Neural crest cell (in vitro differentiated cells): ENCODE data around the gene S100A11. TPM values are rescaled to one million over a fixed set of nuclear protein-coding genes. Genes with fewer than 3 reads are reported as not detected.

Source experiments
- DNase-seq: peaks from one replicate; pipeline ENCODE4 v3.0.0; 2021; ENCODE audit warnings: low read depth, mixed read lengths, low spot score
- H3K27ac Mint-ChIP-seq: one replicate; pipeline ENCODE4 v1.8.0; 2021; ENCODE audit warnings: mild to moderate bottlenecking, mixed read lengths; ENCODE audit not compliant: unreplicated experiment
- H3K27me3 Mint-ChIP-seq: 2 replicates; pipeline ENCODE4 v1.8.0; 2021; ENCODE audit warnings: low read depth, mild to moderate bottlenecking, mixed read lengths
- H3K36me3 Mint-ChIP-seq: 2 replicates; pipeline ENCODE4 v1.8.0; 2021; ENCODE audit warnings: low read depth, mild to moderate bottlenecking, mixed read lengths
- H3K4me1 Mint-ChIP-seq: 2 replicates; pipeline ENCODE4 v1.8.0; 2021; ENCODE audit warnings: mixed read lengths
- H3K4me3 Mint-ChIP-seq: one replicate; pipeline ENCODE4 v1.8.0; 2021; ENCODE audit warnings: mild to moderate bottlenecking, mixed read lengths
- H3K9me3 Mint-ChIP-seq: 2 replicates; pipeline ENCODE4 v1.8.0; 2021; ENCODE audit warnings: mixed read lengths
- total RNA-seq: library from RNA; stranded (reverse); gene quantifications from 2 replicates; pipeline ENCODE4 v1.2.1, GENCODE V29; 2021
- TF ChIP-seq, protein P1 (sequence below): fragments of 200-600 bp; sonication (generic); conservative IDR thresholded peaks from 2 replicates; pipeline ENCODE4 v1.5.0; 2021; ENCODE audit warnings: antibody characterized with exemption, mild to moderate bottlenecking

S100A11 gene
- total RNA-seq, 1 donor from 2014 or later = 41.6 TPM

DNA sequence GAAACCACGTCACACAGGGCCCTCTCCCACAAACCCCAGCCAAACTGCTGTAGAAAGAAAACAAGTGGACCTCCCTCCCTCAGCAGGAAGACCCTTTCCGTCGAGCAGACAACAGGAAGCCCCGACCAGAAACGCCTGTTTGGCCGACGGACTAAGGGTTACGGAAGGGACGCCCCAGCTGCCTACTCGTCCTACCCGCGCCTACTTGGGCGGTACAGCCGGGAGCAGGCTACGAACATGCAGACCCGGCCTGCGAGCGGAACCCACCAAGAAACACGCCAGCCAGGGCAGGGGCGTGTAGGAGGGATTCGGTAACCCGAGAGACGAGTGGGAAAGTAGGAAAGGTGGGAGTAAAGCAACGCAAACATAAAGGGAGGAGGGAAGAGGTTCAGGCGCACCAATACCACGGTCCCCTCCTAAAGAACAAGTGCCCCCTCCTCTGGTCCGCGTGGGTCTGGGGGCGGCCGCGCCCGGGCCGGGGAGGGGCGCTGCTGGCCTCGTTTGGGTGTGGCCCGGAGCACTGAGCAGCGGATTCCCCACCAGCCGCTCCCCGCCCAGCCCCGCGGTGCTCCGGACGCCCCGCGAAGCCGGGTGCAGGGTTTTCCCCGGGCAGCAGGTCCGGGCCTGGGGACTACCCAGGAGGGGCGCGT, 43.6 kb downstream of the S100A11 start:
- no peak for DNase-seq
- H3K4me1 Mint-ChIP-seq = peaks cover 26% of the 10 kb centered on the region
- TF ChIP-seq, protein P1, sequence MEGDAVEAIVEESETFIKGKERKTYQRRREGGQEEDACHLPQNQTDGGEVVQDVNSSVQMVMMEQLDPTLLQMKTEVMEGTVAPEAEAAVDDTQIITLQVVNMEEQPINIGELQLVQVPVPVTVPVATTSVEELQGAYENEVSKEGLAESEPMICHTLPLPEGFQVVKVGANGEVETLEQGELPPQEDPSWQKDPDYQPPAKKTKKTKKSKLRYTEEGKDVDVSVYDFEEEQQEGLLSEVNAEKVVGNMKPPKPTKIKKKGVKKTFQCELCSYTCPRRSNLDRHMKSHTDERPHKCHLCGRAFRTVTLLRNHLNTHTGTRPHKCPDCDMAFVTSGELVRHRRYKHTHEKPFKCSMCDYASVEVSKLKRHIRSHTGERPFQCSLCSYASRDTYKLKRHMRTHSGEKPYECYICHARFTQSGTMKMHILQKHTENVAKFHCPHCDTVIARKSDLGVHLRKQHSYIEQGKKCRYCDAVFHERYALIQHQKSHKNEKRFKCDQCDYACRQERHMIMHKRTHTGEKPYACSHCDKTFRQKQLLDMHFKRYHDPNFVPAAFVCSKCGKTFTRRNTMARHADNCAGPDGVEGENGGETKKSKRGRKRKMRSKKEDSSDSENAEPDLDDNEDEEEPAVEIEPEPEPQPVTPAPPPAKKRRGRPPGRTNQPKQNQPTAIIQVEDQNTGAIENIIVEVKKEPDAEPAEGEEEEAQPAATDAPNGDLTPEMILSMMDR = no peak
- H3K27me3 Mint-ChIP-seq = peaks cover 81% of the 10 kb centered on the region
- no peaks in the 10 kb centered on the region for H3K9me3 Mint-ChIP-seq
- H3K27ac Mint-ChIP-seq = no peak overlapping the region
- H3K4me3 Mint-ChIP-seq = peak overlapping the region; percentile 86
- H3K36me3 Mint-ChIP-seq = no peaks in the 10 kb centered on the region

DNA sequence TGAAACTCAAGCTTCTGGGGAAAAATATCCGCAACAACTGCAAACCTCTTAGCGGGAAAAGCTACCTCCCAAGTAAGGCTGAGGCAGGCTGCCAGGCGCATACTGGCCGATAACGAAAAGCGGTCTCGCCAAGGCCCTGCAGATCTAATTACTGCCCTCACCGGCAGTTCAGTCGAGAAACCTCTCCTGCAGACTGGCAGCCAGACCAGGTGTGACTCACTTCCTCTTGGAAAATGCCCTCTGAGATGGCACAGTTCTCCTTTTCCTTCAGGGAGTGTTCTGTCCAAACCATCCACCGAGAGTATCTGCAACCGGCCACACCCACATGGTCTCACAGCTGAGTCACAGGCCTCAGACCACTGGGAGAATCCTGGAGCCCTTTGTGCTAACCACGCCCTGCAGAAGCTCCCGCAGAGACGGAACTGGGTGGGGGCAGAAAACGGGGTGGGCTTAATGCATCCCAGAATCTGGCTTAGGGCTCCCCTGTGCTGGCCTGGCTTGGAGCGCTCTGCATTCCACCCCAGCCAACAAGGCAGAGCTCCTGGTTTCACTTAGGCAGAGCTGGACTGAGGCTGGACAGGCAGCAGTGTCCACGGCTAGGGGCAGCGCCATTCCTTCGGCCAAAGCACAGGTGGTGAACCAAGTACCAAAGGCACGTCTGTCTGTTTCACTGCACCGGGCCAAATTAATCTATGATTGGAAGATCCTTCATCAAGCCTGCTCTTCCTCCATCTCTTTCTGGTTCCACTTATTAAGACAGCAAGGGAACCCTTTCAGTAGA, 44.3 kb downstream of the S100A11 start:
- peak overlapping the region; percentile 86 for H3K4me3 Mint-ChIP-seq
- TF ChIP-seq, protein P1 = no peak
- peaks cover 77% of the 10 kb centered on the region for H3K27me3 Mint-ChIP-seq
- DNase-seq = no peak
- H3K9me3 Mint-ChIP-seq = no peaks in the 10 kb centered on the region
- H3K36me3 Mint-ChIP-seq = no peaks in the 10 kb centered on the region
- H3K4me1 Mint-ChIP-seq = peaks cover 26% of the 10 kb centered on the region
- no peak overlapping the region for H3K27ac Mint-ChIP-seq

DNA sequence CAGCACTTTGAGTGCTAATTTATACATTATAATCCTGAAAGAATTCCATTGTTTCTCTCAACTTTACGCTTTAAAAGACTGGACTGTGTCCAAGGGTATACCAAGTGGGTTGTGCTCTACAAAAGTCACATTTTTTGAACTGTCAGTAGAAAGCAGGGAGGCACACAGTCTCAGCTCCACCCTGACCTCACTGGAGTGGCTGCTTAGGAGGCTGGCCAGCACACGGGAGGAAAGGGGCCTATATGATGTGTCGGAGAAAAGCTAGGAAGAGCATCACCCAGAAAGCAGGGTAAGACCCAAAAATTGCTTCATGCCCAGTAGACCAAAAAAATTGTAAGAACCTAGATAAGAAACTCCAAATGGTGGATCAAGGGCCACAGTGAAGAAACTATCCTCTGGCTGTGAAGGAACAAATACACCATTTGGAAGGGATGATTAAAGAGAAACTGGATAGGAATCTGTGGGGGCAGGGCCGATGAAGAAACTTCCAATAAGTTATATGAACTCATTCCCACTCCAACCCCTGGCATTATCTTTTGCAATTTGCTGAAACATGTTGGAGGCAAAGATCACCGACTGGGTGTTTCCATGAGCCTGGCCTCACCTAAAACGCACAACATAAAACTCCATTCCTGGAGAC, 45.0 kb downstream of the S100A11 start:
- no peak for DNase-seq
- Mint-ChIP-seq H3K36me3 (no peaks in the 10 kb centered on the region), H3K4me3 (peak overlapping the region; percentile 86), H3K27me3 (peaks cover 71% of the 10 kb centered on the region), H3K9me3 (no peaks in the 10 kb centered on the region), H3K27ac (no peak overlapping the region), H3K4me1 (peaks cover 26% of the 10 kb centered on the region)
- TF ChIP-seq, protein P1 = no peak

DNA sequence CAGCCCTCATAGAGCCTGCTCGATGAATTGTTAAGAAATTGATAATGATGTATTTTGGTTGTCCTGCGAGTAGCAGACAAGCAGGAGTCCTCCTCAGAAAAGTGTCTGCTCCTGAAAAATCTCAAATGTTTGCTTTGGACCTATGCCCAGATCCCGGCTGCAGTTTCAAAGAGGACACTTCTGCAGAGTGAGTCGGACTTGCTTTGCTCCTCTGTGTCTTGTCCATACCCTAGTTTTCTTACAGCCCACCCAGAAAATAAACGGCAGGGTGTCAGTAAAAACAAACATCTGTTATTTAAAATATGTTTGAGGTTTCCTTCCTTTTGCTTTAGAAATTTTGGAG, 46.0 kb downstream of the S100A11 start:
- DNase-seq = no peak
- no peak overlapping the region for H3K27ac Mint-ChIP-seq
- H3K27me3 Mint-ChIP-seq = peaks cover 68% of the 10 kb centered on the region
- TF ChIP-seq, protein P1 = no peak
- H3K9me3 Mint-ChIP-seq = no peaks in the 10 kb centered on the region
- no peak overlapping the region for H3K4me3 Mint-ChIP-seq
- peaks cover 27% of the 10 kb centered on the region for H3K4me1 Mint-ChIP-seq
- H3K36me3 Mint-ChIP-seq = no peaks in the 10 kb centered on the region

DNA sequence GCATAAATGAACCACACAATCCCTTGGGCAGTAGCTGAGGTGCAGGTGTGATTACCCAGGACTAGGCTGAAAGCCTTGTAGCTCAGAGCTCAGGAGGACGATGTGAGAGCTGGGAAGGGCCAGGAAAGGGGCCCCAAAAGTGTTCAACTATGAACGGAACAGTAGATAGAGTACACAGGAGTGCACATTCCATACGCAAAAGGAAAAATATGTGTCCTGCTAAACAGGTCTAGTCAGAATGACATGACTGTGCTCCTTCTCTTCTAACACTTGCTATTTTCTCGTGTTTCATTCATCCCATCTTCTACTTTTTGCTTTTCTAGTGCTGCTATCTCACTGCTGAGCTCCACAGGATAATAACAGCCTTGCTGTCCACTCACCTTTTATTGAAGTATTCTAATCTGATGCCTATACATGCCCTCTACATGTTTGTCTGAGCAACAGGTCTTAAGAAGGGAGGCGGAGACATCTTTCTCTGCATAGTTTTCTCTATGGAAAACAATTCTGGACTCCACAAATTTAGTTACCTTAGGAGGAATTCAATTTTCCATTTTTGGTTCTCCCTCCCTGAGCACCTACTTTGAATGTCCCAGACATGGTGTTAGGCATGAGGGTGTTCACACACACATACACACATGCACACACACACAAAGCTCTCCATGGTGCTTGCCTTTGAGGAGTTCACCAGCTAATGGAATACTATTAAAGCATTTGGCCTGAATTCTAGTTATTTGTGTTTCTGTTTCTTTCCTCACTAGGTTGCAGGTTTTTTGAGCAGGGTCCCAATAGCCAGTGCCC, 46.5 kb downstream of the S100A11 start:
- peaks cover 65% of the 10 kb centered on the region for H3K27me3 Mint-ChIP-seq
- TF ChIP-seq, protein P1 = no peak
- no peaks in the 10 kb centered on the region for H3K36me3 Mint-ChIP-seq
- H3K4me1 Mint-ChIP-seq = peaks cover 26% of the 10 kb centered on the region
- H3K9me3 Mint-ChIP-seq = no peaks in the 10 kb centered on the region
- no peak for DNase-seq
- H3K27ac Mint-ChIP-seq = no peak overlapping the region
- H3K4me3 Mint-ChIP-seq = no peak overlapping the region
